Fibroblast of lung (primary cell): ENCODE measurements around the gene PRH2. TPM values are rescaled to one million over a fixed set of nuclear protein-coding genes. Genes with fewer than 3 reads are reported as not detected.

Experiments used
- DNase-seq, 2 donors: peaks; one replicate each; pipeline versions ENCODE4 v3.0.0 to v3.0.0-alpha.2; 2010; ENCODE audit warnings: low read depth in 2 of 2
- H2AFZ ChIP-seq: 2 replicates; pipeline ENCODE4 v1.5.1; 2012; ENCODE audit warnings: low read length, control low read depth, inconsistent platforms
- H3K27ac ChIP-seq: 2 replicates; pipeline ENCODE4 v1.5.1; 2011; ENCODE audit warnings: low read length, control low read depth; ENCODE audit not compliant: insufficient read depth
- H3K27me3 ChIP-seq: 2 replicates; pipeline ENCODE4 v1.5.1; 2011; ENCODE audit warnings: mild to moderate bottlenecking, low read length; ENCODE audit not compliant: control insufficient read depth, insufficient read depth
- H3K36me3 ChIP-seq: 2 replicates; pipeline ENCODE4 v1.5.1; 2011; ENCODE audit warnings: low read length; ENCODE audit not compliant: control insufficient read depth, insufficient read depth
- H3K4me1 ChIP-seq: 2 replicates; pipeline ENCODE4 v1.5.1; 2011; ENCODE audit warnings: low read length; ENCODE audit not compliant: control insufficient read depth, insufficient read depth; ENCODE audit errors: extremely low read depth
- H3K4me2 ChIP-seq: 2 replicates; pipeline ENCODE4 v1.5.1; 2011; ENCODE audit warnings: low read length, control low read depth; ENCODE audit not compliant: insufficient read depth; ENCODE audit errors: extremely low read depth
- H3K4me3 ChIP-seq, 4 experiments: fragments of 200-600 bp in 1 of 4; sonication (generic) in 1 of 4; replicated peaks in 1 of 4; 2 replicates each; pipeline ENCODE4 v1.5.1; 2011 to 2016; ENCODE audit warnings: low read length in 4 of 4, low read depth in 3 of 4, mild to moderate bottlenecking in 3 of 4, control low read depth in 2 of 4, inconsistent platforms in 1 of 4, mixed read lengths in 1 of 4; ENCODE audit not compliant: insufficient read depth in 1 of 4; ENCODE audit errors: control extremely low read depth in 1 of 4
- H3K79me2 ChIP-seq: 2 replicates; pipeline ENCODE4 v1.5.1; 2012; ENCODE audit warnings: mild to moderate bottlenecking, low read length, inconsistent platforms; ENCODE audit not compliant: control insufficient read depth, insufficient read depth
- H3K9ac ChIP-seq: 2 replicates; pipeline ENCODE4 v1.5.1; 2011; ENCODE audit warnings: mild to moderate bottlenecking, low read length, control low read depth; ENCODE audit not compliant: insufficient read depth
- H3K9me3 ChIP-seq: 2 replicates; pipeline ENCODE4 v1.5.1; 2012; ENCODE audit warnings: low read depth, low read length; ENCODE audit not compliant: control insufficient read depth, insufficient read depth
- H4K20me1 ChIP-seq: 2 replicates; pipeline ENCODE4 v1.5.1; 2011; ENCODE audit warnings: low read length; ENCODE audit not compliant: control insufficient read depth, insufficient read depth; ENCODE audit errors: extremely low read depth
- CTCF ChIP-seq, 2 donors: IDR thresholded peaks in 1 of 2; conservative IDR thresholded peaks in 1 of 2; 1 replicate in 1 of 2; 2 replicates in 1 of 2; pipeline ENCODE4 v1.5.1; 2011 to 2012; ENCODE audit warnings: low read length in 2 of 2, control low read depth in 1 of 2, inconsistent platforms in 1 of 2, low read depth in 1 of 2, mild to moderate bottlenecking in 1 of 2
- EZH2 ChIP-seq: IDR thresholded peaks from 2 replicates; pipeline ENCODE4 v1.5.1; 2012; ENCODE audit warnings: low read length, control low read depth, mild to moderate bottlenecking; ENCODE audit errors: missing control alignments
- polyA plus RNA-seq, 2 donors: library from polyadenylated mRNA; depleted of rRNA in 1 of 2; stranded (reverse) in 1 of 2; unstranded in 1 of 2; fragments of >200 nt; gene quantifications; 2 replicates each; pipeline ENCODE4 v1.2.1, GENCODE V29; 2011 to 2012; ENCODE audit warnings: missing spikeins in 1 of 2
- total RNA-seq: library from RNA; depleted of rRNA; stranded (reverse); fragments of >200 nt; gene quantifications from 2 replicates; pipeline ENCODE4 v1.2.1, GENCODE V29; 2014

The PRH2 gene
- total and polyA plus RNA-seq, 2 donors (not counting 1 experiment from before 2014, with no cell fraction given), result 0.14 TPM; not detected in 1

GRCh38 chr12:10891937-10892336 lies 37.1 kb upstream of the PRH2 start:
- no peak overlapping the region for H2AFZ ChIP-seq
- DNase-seq, result no peak
- no peaks in the 10 kb centered on the region for H3K79me2 ChIP-seq
- no peak overlapping the region for H3K9ac ChIP-seq
- no peaks in the 10 kb centered on the region for H3K27me3 ChIP-seq
- H4K20me1 ChIP-seq, result no peaks in the 10 kb centered on the region
- TF ChIP-seq CTCF (conservative IDR thresholded peaks at IDR 0.05 in 1 of 2, IDR thresholded peaks at IDR 0.05 in 1 of 2; ENCODE audit: low read depth in 1 of 2, low read length in 2 of 2) (no peak), EZH2 (no peak)
- no peaks in the 10 kb centered on the region for H3K4me1 ChIP-seq
- no peaks in the 10 kb centered on the region for H3K36me3 ChIP-seq
- H3K9me3 ChIP-seq, result no peaks in the 10 kb centered on the region
- no peak overlapping the region for H3K4me2 ChIP-seq
- H3K4me3 ChIP-seq, result no peak overlapping the region
- H3K27ac ChIP-seq, result no peak overlapping the region

GRCh38 chr12:10896854-10897253 lies 32.2 kb upstream of the PRH2 start:
- no peak overlapping the region for H3K4me3 ChIP-seq
- H3K9me3 ChIP-seq, result no peaks in the 10 kb centered on the region
- no peaks in the 10 kb centered on the region for H4K20me1 ChIP-seq
- H3K27me3 ChIP-seq, result no peaks in the 10 kb centered on the region
- DNase-seq, result no peak
- no peaks in the 10 kb centered on the region for H3K79me2 ChIP-seq
- no peak overlapping the region for H3K9ac ChIP-seq
- no peak for TF ChIP-seq CTCF (conservative IDR thresholded peaks at IDR 0.05 in 1 of 2, IDR thresholded peaks at IDR 0.05 in 1 of 2; ENCODE audit: low read depth in 1 of 2, low read length in 2 of 2)
- TF ChIP-seq EZH2, result no peak
- H3K4me1 ChIP-seq, result no peaks in the 10 kb centered on the region
- no peak overlapping the region for H2AFZ ChIP-seq
- H3K36me3 ChIP-seq, result no peaks in the 10 kb centered on the region
- H3K4me2 ChIP-seq, result no peak overlapping the region
- H3K27ac ChIP-seq, result no peak overlapping the region

- TF ChIP-seq EZH2 (no peak), CTCF (conservative IDR thresholded peaks at IDR 0.05 in 1 of 2, IDR thresholded peaks at IDR 0.05 in 1 of 2; ENCODE audit: low read depth in 1 of 2, low read length in 2 of 2) (no peak)
- no peak overlapping the region for H3K4me3 ChIP-seq
- H3K27me3 ChIP-seq, result no peaks in the 10 kb centered on the region
- H4K20me1 ChIP-seq, result no peaks in the 10 kb centered on the region
- no peak overlapping the region for H2AFZ ChIP-seq
- H3K4me1 ChIP-seq, result no peaks in the 10 kb centered on the region
- H3K4me2 ChIP-seq, result no peak overlapping the region
- no peaks in the 10 kb centered on the region for H3K36me3 ChIP-seq
- no peak overlapping the region for H3K27ac ChIP-seq
- no peak overlapping the region for H3K9ac ChIP-seq
- H3K79me2 ChIP-seq, result no peaks in the 10 kb centered on the region
- H3K9me3 ChIP-seq, result no peaks in the 10 kb centered on the region
- DNase-seq, result no peak
Measured at GRCh38 chr12:10900530-10900929, 28.5 kb upstream of the PRH2 start.
